Measurements from ENCODE around the gene EIF4G3. TPM values are rescaled to one million over a fixed set of nuclear protein-coding genes. Genes with fewer than 3 reads are reported as not detected.

The EIF4G3 gene
- total and polyA plus RNA-seq, 2 of the 8 experiments (the other 6 are each of a cell fraction or from before 2014, with no cell fraction given), result 47.5 to 66.6 TPM

DNA sequence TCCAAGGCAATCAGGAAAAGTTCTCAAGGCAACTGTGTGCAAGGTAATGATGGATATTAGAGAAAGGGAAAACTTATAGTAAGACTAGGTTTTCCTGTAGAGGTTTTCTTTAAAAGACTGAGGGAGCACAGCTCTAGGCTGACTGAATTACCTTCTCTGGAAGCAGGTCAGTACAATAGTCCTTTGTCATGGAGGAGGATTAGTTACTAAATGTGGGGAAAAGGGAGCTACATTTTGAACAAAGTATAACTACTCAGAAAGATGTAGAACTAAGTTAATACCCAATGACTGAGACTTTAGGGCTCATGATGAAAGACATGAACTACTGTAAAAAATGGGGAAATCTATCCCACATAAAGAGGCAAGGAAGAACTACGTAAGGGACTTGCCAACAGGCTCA is 241.0 kb downstream of the EIF4G3 start:
- DNase-seq (ENCODE audit: low read depth in 1 of 2, low spot score in 2 of 2), result no peak
- ChIA-PET CTCF (ENCODE audit: partially characterized antibody) (no interaction called here), POLR2A (ENCODE audit: partially characterized antibody) (interaction anchor here (0.5 to 0.6 kb wide), 2 partner anchors 52 to 825 kb away, joined by 3 to 5 read pairs; no protein-coding TSS in a partner anchor)
- no peak overlapping the region for H2BK5ac ChIP-seq (ENCODE audit: low read depth, low read length)
- H3K56ac ChIP-seq (replicated peaks; ENCODE audit: insufficient read length, low read depth, low read length), result no peak overlapping the region
- H2BK12ac ChIP-seq (ENCODE audit: low read depth, low read length), result no peak overlapping the region
- H2BK120ac ChIP-seq (replicated peaks; ENCODE audit: low read depth, low read length), result no peak overlapping the region
- H3K9me3 ChIP-seq (ENCODE audit: insufficient read depth in 2 of 2, low read depth in 1 of 2, low read length in 1 of 2), result no peaks in the 10 kb centered on the region
- H4K5ac ChIP-seq (ENCODE audit: insufficient read length, low read depth, low read length), result no peak overlapping the region
- no peaks in the 10 kb centered on the region for H4K20me1 ChIP-seq (replicated peaks in 1 of 2; ENCODE audit: control insufficient read depth in 1 of 2, insufficient read depth in 2 of 2, low read length in 2 of 2)
- H3K27ac ChIP-seq (ENCODE audit: low read depth, low read length), result no peak overlapping the region; the same call in 1 of the 2 replicates
- H3K36me3 ChIP-seq (ENCODE audit: control insufficient read depth in 2 of 4, insufficient read depth in 4 of 4, low read length in 3 of 4), result peaks cover 0 to 5% (median 1%) of the 10 kb centered on the region in 4 experiments; a peak in 5 of 8 replicates
- no peak overlapping the region for H3K14ac ChIP-seq (ENCODE audit: insufficient read length)
- H2AK5ac ChIP-seq (ENCODE audit: low read depth, low read length), result no peak overlapping the region
- H2BK15ac ChIP-seq (ENCODE audit: low read length), result no peak overlapping the region
- no peak overlapping the region for H4K91ac ChIP-seq (replicated peaks; ENCODE audit: insufficient read length, low read length)
- H3K27me3 ChIP-seq (replicated peaks in 1 of 4; ENCODE audit: control insufficient read depth in 3 of 4, extremely low read depth in 1 of 4, insufficient read depth in 3 of 4, low read length in 3 of 4), result no peaks in the 10 kb centered on the region
- no peak overlapping the region for H3K9ac ChIP-seq (replicated peaks in 1 of 4; ENCODE audit: extremely low read depth in 1 of 4, low read depth in 3 of 4, low read length in 3 of 4)
- peak overlapping the region; percentile 1 to 34; a peak in 2 of 4 replicates for H3K4me2 ChIP-seq (ENCODE audit: insufficient read depth in 1 of 2, low read depth in 2 of 2, low read length in 2 of 2)
- no peak overlapping the region for H3K18ac ChIP-seq (ENCODE audit: extremely low read depth, low read length)
- no peak overlapping the region for H3K23ac ChIP-seq (ENCODE audit: insufficient read length)
- FAIRE-seq, result no peak
- peaks cover 0 to 6% (median 4%) of the 10 kb centered on the region in 4 experiments; a peak in 3 of 7 replicates for H3K4me1 ChIP-seq (replicated peaks in 1 of 4; ENCODE audit: control insufficient read depth in 3 of 4, insufficient read depth in 4 of 4, low read length in 3 of 4)
- H2AFZ ChIP-seq (ENCODE audit: low read length), result no peak overlapping the region
- H3K4ac ChIP-seq (replicated peaks; ENCODE audit: insufficient read length, low read depth, low read length), result no peak overlapping the region
- WGBS, 2 experiments (ENCODE audit: extremely low coverage in 1 of 2, insufficient coverage in 1 of 2, insufficient read length in 1 of 2, insufficient replicate concordance in 2 of 2, low coverage in 1 of 2, low lambda C conversion rate in 2 of 2, missing lambda C conversion rate in 1 of 2), result 72% methylated on average over 1 of the region's 1 CpG; no CpG with 5 or more reads in 1 of the 2 experiments
- no peaks in the 10 kb centered on the region for H3K79me2 ChIP-seq (ENCODE audit: control insufficient read depth in 1 of 2, insufficient read depth in 2 of 2, low read length in 2 of 2)
- no peak overlapping the region for H3K4me3 ChIP-seq (ENCODE audit: extremely low read depth in 1 of 4, insufficient read depth in 2 of 4, low read depth in 3 of 4, low read length in 4 of 4)
- H4K8ac ChIP-seq (ENCODE audit: extremely low read depth, insufficient read depth, low read length), result no peak overlapping the region
- H3K23me2 ChIP-seq (ENCODE audit: low read depth, low read length), result no peaks in the 10 kb centered on the region
- H3K79me1 ChIP-seq (ENCODE audit: low read depth, low read length), result no peaks in the 10 kb centered on the region
- H2BK20ac ChIP-seq (ENCODE audit: low read length), result no peak overlapping the region
